Epidermal melanocyte (primary cell): Measurements from ENCODE around the gene DOHH.
A peak's percentile ranks its signal among the peaks of the same experiment; 100 is the strongest.
"Not testable (repeated sequence)": the region's sequence is repeated elsewhere in the genome, so short reads cannot be mapped to it uniquely, and the experiment has no call there.

Experiments
- DNase-seq: peaks from one replicate; pipeline ENCODE4 v3.0.0; 2011; ENCODE audit warnings: low spot score; ENCODE audit not compliant: insufficient read length

The DOHH gene

GRCh38 chr19:3462991-3463713 is 37.3 kb downstream of the DOHH start:
- DNase-seq, result no peak

- no peak for DNase-seq
Observed at GRCh38 chr19:3459965-3460582, 40.4 kb downstream of the DOHH start.

GRCh38 chr19:3459089-3459881 is 41.2 kb downstream of the DOHH start:
- peak; percentile 84 for DNase-seq

GRCh38 chr19:3458229-3459088 is 42.0 kb downstream of the DOHH start:
- no peak for DNase-seq

- no peak for DNase-seq
Observed at GRCh38 chr19:3457528-3458228, 42.8 kb downstream of the DOHH start.

GRCh38 chr19:3456925-3457527 is 43.4 kb downstream of the DOHH start:
- no peak for DNase-seq

- no peak for DNase-seq
Observed at GRCh38 chr19:3455960-3456601, 44.4 kb downstream of the DOHH start.

GRCh38 chr19:3455393-3455955 is 45.0 kb downstream of the DOHH start:
- no peak for DNase-seq

GRCh38 chr19:3454656-3455392 is 45.6 kb downstream of the DOHH start:
- no peak for DNase-seq

GRCh38 chr19:3453840-3454239 is 46.6 kb downstream of the DOHH start:
- no peak for DNase-seq

GRCh38 chr19:3452942-3453214 is 47.6 kb downstream of the DOHH start:
- DNase-seq, result not testable (repeated sequence)

GRCh38 chr19:3452171-3452941 is 48.1 kb downstream of the DOHH start:
- DNase-seq, result no peak

GRCh38 chr19:3451451-3451866 is 49.0 kb downstream of the DOHH start:
- no peak for DNase-seq

- DNase-seq, result peak; percentile 85
Observed at GRCh38 chr19:3450796-3451411, 49.6 kb downstream of the DOHH start.

GRCh38 chr19:3448616-3449334 is 51.7 kb downstream of the DOHH start:
- DNase-seq, result no peak

- DNase-seq, result not testable (repeated sequence)
Observed at GRCh38 chr19:3446657-3447056, 53.8 kb downstream of the DOHH start.

GRCh38 chr19:3444695-3445234 is 55.7 kb downstream of the DOHH start:
- no peak for DNase-seq
